ENCODE results near the gene RNF13.

- TF ChIP-seq CTCF (IDR thresholded peaks at IDR 0.05; ENCODE audit: insufficient read depth, low read depth, low read length) (no peak), EZH2 (IDR thresholded peaks at IDR 0.05; ENCODE audit: insufficient read depth, low read length) (no peak)
Observed at GRCh38 chr3:149810846-149811245, 2.2 kb upstream of the RNF13 start.
